NCI-H1436 treated with DMSO at 0.1 percent for 48 hours (cell line): ENCODE data around the gene NUP214.
"Not testable (repeated sequence)": the region's sequence is repeated elsewhere in the genome, so short reads cannot be mapped to it uniquely, and the experiment has no call there.

ENCODE experiments used
- DNase-seq: peaks from one replicate; lab custom pipeline; 2025; lab: John Stamatoyannopoulos, UW

The NUP214 gene

DNA sequence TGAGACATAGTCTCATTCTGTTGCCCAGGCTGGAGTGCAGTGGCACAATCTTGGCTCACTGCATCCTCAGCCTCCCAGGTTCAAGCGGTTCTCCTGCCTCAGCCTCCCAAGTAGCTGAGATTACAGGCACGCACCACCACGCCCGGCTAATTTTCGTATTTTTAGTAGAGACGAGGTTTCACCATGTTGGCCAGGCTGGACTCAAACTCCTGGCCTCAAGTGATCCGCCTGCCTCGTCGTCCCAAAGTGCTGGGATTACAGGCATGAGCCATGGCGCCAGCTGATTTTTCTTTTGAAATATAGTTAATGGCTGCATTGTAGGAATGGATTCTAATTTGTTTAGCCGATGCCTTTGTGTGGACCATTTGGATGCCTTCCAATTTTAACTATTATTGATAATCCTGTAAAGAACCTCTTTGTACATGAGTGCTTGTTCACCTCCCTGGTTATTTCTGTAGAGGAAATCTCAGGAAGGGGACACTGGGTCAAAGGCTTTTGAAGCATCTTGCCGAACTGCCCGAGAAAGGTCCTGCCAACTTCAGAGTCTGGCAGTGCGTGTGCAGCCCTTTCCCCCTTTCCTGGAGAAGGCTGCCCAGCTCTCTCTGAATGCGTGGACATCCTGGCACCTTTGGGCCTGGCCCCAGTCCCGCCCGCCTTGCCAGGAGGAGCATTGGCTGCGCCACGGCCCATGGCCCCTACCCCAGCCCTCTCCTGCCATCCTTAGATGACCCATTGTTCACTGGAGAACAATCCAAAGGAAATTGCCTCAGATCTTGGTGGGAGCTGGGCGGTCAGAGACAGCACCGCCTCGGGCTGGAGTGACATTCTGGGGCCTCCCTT, 8.9 kb upstream of the NUP214 start:
- DNase-seq: no peak

DNA sequence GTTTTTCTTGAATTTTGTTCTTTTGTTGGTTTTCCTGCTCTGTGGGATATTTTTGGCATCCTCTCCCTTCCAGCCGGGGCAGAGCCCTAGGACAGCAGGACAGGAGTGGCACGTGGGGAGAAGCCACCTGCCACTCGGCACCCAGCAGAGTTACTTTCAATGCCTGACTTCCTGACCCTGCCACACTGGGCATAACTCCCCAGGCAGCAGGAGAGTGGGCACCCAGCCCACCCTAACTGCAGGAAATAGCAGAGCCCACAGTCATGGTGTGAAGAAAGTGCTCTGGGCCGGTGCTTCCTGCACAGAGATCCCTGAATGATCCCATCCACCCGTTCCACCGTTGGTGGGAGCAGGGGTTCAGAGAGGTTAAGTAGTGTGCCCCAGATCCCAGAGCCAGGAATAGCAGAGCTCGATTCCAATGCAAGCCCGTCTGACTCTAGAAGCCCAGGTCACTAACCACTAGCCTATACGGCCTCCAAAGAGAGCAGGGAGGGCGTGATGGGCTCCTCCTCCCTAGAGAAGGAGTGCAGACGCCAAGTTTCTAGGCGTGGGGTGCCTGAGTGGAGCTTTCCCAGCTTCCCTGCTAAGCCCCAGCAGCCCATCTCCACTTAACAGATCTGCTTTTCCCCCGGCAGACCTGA, 8.1 kb upstream of the NUP214 start:
- DNase-seq: no peak

DNA sequence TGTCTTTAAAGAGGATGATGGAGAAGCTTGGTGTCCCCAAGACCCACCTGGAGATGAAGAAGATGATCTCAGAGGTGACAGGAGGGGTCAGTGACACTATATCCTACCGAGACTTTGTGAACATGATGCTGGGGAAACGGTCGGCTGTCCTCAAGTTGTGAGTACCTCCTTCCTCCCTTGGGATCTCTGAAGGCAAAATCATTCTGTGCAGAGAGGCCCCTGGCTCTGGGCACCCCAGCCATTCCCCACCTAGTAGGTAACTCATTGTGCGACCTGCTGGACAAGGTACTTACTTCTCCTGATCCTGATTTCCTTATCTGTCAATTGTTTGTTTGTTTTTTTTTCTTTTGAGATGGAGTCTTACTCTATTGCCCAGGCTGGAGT, 7.6 kb upstream of the NUP214 start:
- DNase-seq: no peak

DNA sequence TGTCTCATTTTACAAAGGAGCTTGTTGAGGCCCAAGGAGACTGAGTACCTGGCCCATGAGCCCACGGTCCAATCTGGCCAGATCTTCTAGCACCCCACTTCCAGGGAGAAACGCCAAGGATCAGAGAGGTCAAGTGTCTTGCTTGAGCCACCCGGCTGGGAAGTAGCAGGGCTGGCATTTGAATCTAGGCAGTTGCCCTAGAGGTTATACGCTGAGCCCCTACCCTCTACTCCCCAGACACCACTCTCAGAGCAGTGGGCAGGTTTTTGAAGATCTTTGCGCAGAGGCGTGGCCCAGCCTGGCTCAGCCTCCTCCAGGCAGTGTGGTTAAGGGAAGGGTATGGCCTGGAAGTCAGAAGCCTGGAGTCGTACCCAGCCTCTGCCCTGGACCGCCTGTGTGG, 5.8 kb upstream of the NUP214 start:
- no peak for DNase-seq

DNA sequence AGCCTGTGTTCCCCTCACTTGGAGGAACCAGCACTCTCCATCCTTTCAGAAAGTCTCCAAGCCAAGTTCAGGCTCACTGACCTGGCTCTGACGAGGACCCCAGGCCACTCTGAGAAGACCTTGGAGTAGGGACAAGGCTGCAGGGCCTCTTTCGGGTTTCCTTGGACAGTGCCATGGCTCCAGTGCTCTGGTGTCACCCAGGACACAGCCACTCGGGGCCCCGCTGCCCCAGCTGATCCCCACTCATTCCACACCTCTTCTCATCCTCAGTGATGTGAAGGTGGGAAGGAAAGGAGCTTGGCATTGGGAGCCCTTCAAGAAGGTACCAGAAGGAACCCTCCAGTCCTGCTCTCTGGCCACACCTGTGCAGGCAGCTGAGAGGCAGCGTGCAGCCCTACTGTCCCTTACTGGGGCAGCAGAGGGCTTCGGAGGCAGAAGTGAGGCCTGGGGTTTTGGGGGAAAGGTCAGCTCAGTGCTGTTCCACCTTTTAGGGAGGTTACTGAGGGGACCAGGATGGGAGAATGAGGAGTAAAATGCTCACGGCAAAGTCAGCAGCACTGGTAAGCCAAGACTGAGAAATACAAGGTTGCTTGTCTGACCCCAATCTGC, 4.7 kb upstream of the NUP214 start:
- DNase-seq: no peak

DNA sequence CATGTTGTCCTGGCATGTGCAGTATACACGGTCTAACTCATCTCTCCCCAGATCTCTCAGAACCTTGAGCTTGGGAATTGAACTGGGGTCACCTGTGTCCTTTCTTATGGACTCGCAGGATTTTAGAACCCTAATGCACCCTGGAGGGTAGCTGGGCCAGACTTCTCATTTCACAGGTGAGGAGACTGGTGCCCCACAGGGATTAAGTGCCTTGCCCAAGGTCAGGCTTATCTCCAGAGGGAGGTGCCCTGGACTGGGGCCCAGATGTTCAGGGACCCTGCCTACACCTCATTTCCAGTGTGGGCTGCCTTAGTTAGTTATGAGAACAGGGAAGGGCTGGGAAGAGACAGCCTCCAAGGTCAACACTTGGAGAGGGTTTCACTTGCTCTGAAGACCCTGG, 4.0 kb upstream of the NUP214 start:
- no peak for DNase-seq

DNA sequence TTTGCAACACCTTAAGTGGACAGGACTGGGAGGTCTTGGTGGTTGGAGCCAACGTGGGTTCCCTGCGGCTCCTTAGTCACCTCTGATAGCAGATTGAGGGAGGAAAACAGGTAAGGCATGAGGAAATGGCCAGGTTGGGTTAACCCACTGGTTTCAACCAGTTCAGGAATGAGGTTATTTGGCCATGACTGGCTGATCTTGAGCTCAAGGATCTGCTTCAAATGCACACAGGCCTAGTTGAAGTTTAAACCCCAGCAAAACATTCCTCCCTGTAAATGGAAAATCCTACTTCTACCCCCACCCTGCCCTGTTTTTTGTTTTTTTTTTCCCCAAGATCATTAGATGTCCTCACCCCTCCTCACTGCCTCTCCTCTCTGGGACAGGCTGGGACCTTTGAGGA, 3.2 kb upstream of the NUP214 start:
- DNase-seq: no peak

DNA sequence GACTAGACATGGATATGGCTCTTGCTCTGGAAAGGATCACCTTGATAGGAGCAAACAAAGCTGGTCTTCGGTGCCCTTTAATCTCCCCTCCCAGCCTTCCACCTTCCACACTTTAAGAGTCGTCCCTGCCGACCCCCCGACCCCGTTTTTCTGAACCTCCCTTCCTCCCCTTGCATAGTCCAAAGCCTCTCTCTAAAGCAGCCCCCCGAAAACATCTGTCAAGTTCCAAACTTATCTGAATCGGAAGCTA, 423 bp upstream of the NUP214 start:
- no peak for DNase-seq

DNA sequence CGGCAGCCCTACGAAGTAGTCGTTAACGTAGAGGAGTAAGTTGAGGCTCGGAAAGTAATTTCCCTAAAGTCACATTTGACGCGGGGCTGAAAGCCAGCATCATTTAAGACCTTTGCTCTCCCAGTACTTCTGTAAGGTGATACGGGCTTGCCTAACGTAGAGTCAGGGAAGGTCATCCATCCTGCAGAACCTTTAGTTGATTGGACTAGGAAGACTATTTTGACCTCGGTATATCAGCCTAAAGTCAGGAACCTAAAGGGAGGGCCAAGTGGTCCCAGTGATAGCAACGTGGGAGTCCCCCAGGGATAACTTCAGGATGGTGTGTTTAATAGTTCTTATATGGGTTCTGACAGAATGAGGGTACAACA, 657 bp downstream of the NUP214 start:
- DNase-seq: no peak

DNA sequence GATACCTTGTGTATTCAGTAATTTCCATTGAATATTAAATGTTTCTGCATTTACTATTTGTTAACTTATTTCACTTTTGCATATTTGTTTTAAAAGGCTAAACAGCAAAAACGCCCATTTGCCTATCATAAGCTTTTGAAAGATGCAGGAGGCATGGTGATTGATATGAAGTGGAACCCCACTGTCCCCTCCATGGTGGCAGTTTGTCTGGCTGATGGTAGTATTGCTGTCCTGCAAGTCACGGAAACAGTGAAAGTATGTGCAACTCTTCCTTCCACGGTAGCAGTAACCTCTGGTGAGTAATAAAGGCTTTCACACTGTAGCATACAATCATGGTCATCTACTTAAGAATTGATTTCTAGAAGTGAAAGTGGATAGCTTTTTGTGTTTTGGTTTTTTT, 3.8 kb downstream of the NUP214 start:
- no peak for DNase-seq

DNA sequence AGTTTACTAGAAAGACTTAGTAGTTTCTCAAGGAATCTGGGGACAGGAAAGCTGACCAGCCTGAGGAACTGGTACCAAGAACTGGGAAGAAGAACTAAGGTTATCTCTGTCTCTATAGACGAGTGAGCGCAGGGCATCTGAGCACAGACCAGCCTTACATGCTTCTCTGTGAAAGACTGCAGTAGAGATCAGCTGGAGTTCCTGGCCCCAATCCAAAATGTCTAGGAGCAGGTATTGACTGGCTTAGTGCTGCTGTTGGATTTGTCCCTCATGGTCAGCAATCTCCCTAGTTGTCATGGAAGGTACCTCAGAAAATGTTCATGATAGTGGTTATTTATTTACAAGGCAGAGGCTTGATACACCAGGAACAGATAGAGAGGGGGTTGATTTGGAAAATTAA, 13.3 kb downstream of the NUP214 start:
- no peak for DNase-seq

DNA sequence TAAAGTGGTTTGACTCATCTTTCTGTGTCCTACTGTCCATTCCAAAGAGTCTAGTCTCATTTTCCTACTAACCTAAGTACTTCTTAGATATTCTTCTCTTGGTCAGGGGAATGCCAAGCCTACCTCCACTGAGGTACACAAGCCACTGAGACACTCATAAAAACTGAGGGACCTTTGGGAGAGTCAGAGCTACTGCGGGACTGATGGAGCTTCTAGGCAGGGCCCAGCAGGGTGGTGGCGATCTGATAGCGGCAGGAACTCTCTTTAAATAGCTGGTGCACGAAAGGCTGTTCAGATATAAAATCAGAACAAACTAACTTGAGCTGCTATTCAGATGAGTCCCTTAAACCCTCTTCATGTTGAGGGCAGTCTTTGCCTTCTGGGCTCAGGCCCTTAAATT, 14.7 kb downstream of the NUP214 start:
- DNase-seq: no peak

DNA sequence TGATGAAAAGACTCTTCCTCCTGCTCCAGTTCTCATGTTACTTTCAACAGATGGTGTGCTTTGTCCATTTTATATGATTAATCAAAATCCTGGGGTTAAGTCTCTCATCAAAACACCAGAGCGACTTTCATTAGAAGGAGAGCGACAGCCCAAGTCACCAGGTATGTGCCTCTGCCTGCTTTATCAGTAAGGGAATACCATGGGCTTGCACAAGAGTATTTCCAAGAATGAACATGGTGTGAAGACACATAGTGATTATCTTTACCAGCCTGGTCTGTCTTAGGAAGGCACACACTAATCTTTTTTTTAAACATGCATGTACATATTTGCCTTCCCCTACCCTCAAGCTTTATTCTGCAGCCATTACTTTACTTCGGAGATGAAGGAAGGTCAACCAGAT, 15.2 kb downstream of the NUP214 start:
- DNase-seq: no peak

DNA sequence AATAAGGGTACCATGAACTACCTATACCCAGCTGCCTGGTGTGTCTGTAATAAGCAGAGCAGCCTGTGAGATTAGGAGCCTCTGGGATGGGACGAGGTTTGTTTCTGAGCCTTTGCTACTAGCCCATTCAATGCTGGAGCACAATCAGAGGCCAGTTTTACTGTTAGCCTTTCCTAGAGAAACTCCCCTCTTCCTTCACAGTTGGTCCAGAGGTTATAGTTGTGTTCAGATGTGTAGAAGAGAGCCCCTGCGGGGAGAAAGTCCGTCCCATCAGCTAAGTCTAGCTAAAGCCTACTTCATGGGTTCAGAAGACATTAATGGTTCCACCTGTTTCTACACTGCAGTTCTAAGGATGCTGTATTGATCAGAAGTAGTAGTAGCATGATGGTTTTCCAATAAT, 16.8 kb downstream of the NUP214 start:
- no peak for DNase-seq

DNA sequence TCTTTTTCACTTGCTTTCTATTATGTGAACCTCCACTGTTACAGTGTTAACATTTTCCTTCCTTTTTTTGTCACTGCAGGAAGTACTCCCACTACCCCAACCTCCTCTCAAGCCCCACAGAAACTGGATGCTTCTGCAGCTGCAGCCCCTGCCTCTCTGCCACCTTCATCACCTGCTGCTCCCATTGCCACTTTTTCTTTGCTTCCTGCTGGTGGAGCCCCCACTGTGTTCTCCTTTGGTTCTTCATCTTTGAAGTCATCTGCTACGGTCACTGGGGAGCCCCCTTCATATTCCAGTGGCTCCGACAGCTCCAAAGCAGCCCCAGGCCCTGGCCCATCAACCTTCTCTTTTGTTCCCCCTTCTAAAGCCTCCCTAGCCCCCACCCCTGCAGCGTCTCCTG, 18.8 kb downstream of the NUP214 start:
- DNase-seq: no peak

DNA sequence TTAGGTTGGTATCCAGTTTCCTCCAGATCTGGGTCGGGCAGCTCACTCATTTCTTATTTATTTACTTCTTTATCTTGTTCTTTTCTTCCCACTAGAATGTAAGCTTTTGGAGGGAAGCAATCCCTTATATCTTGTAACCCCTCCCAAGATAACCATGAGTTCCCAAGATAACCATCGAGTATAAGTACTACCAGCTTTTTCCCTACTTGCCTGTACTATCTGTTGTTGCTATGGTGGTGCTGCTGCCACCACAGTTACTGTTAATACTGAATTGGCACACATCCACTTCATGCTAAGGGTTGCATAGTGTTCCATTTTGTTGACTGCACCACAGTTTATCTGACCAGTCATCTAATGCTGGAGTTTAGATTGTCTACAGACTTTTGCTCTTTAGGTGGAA, 19.9 kb downstream of the NUP214 start:
- DNase-seq: no peak

DNA sequence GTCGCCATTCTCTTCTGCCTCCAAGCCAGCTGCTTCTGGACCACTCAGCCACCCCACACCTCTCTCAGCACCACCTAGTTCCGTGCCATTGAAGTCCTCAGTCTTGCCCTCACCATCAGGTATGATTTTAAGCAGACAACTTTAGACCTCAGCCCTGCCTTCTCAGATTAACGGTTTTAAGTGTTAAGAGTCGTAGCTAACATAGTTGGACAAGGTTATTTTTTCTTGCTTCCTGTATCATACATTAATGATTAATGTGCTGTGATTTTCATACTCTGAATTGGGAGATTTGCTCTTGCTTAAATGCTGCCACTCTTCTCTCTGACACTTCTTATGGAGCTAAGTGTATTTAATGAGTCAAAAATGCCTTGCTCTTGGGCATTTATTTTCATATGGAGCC, 20.8 kb downstream of the NUP214 start:
- DNase-seq: no peak

DNA sequence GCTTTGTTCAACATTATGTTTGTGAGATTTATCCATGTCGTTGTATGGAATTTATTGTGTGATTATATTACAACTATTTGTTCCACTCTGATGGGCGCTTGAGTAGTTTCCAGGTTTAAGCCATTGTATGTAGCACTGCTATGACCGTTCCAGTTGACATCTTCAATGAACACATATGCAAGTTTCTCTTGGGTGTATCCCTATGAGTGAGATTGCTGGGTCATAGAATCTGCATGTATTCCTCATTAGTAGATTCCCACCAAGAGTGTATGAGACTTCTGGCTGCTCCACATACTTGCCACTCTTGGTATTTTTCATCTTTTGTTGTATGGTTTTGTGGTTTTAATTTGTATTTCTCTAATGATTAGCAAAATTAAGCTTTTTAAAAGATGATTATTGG, 22.9 kb downstream of the NUP214 start:
- no peak for DNase-seq

DNA sequence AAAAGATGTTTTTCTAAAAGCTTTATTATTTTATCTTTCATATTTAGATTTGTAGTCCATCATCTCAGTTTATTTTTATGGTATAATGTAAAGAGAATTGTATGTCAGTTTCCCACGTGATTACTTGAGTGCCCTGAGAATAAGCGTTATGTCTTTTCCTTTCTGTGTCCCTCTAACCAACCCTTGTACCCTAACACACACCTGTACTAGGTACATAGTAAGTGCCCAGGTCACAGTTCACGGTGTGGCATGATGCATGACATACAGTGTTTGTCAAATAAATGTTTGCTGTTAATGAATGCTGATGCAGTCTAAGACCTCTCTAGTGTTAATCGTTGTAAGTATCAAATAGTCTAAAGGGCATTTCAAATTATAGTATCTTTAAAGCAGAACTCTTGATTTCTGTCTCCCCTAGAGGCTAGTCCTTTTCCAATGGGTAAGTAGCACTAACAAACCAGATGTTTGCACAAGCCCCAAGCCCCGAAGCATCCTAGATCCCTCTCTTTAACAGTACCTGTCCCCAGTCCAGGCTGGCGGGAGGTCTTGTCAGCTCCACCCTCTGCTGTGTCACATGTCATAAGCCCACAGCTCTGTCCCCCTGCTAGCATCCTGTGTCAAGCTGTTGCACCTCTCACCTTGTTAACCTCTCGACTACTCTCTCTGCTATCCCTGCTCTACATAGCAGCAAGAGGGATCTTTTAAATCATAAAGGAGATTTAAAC, 23.7 kb downstream of the NUP214 start:
- no peak for DNase-seq

DNA sequence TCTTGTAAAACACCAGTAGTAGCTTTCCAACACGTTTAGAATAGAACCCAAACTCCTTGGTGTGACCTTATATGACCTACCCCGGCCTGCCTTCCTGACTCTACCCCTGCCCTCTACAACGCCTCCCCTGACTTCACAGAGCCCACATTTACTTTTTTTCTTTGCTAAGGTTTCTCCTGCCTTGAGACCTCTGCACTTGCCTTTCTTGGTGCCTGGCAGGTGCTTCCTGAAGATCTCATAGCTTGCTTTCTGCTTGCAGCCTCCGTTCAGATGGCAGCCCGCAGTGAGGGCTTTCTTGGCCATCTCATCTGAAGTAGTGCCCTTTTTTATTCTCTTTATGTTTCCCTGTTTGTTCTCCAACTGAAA, 24.3 kb downstream of the NUP214 start:
- no peak for DNase-seq

DNA sequence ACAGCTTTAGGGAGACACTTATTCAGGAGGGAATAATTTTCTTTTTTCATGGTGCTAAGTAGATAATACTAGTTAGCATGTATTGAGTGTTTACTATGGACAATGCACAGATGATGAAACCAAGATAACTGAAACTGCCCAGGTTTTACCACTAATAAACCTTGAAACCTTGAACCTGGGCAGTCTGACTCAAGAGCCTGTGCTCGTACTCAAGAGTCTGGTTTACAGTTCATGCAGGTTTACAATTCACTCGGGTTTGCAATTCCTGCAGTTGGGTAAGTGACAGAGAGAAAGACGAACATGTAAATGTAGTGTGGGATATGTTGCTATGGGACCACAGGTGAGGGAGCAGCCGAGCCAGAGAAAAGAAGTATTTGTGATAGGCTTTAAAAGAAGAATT, 28.2 kb downstream of the NUP214 start:
- DNase-seq: no peak

DNA sequence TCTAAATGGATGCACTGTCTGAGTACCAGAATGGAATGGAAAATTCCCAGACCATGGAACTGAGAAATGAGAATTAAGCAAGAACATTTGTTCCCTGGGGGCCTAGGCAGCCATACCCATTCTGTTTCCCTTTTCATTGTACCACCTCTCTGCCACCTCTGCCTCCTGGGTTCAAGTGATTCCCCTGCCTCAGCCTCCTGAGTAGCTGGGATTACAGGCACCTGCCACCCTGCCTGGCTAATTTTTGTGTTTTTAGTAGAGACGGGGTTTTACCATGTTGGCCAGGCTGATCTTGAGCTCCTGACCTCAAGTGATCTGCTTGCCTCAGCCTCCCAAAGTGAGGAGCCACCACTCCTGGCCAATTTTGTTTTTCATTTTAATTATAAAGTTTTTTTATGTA, 33.3 kb downstream of the NUP214 start:
- DNase-seq: not testable (repeated sequence)

DNA sequence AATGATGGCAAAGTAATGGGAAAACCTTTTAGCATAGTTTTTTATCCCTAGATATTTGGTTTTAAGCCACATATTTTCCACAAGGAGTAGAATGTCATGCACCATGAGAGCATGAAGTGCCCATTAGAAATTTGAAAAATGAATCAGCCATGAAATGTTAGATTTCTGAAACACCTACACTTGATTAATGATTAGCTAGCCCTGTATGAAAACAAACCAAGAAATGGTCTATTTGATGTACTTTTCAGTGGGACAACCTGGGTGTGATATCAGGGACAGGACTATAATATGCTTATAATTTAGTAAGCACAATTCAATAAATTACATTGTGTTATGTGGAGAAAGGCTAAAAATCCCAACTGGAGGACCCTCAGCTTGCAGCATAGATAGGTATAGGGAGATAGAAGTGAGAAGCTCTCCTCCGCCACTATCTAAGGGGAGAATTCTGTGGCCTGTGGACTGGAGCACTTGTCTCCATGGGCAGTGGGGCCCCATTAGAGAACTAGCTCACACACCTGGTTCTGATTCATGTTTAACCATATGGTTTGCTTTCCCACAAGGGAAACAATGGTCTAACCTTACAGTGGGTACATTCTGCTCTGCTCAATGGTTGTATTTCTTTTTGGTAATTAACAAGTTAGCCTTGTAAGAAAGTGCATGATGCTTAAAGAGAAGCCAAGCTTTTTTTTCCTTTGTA, 35.2 kb downstream of the NUP214 start:
- no peak for DNase-seq
